Activated T-cell treated with anti-CD3 and anti-CD28 coated beads for 48 hours (primary cell): ENCODE results near the gene NEK7.
"Not testable (repeated sequence)": the region's sequence is repeated elsewhere in the genome, so short reads cannot be mapped to it uniquely, and the experiment has no call there.

Experiments
- DNase-seq: peaks from one replicate; pipeline ENCODE4 v3.0.0-alpha.2; 2020; ENCODE audit warnings: low read depth

NEK7 gene

DNA sequence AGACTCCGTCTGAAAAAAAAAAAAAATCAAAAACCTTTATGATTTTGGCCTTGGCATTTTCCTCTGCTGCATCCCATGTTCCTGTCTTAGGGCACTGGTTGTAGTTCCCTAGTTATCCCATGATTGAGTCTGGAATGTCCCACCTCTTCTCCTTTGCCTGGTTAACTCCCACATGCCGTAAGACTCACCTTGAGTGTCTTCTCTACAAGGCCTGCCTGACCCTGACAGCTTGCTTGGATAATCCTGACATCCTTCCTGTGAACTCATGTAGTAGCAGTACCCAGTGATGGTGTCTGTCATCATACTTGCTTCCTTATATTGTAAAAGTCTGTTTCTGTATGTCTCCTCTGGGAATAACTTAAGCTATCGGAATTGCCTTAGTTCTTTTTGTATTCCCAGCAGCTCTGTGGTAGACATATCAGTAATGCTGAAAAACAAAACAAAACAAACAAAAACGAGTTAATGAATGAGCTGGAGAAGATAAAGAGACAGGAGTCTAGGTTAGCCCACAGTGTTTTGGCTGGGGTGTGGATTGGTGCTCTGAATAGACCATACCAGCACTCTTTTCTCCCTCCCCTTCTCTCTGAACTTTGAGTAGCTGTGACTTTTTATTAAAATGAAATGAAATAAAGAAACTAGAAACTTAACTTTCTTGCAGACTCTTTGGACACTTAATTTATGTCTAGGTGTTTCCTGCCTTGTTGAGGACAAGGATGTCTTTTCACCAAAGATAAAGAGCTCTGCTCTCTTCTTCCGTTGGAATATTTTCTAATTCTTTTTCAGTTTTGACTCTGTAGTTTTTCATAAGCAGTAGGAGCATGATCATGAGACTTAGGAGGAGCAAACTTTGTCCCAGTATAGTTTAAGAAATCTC lies 15.1 kb downstream of the NEK7 start:
- DNase-seq = no peak

- no peak for DNase-seq
Measured at GRCh38 chr1:198173832-198174231, 17.0 kb downstream of the NEK7 start.

GRCh38 chr1:198174297-198174696 lies 17.5 kb downstream of the NEK7 start:
- DNase-seq = no peak

DNA sequence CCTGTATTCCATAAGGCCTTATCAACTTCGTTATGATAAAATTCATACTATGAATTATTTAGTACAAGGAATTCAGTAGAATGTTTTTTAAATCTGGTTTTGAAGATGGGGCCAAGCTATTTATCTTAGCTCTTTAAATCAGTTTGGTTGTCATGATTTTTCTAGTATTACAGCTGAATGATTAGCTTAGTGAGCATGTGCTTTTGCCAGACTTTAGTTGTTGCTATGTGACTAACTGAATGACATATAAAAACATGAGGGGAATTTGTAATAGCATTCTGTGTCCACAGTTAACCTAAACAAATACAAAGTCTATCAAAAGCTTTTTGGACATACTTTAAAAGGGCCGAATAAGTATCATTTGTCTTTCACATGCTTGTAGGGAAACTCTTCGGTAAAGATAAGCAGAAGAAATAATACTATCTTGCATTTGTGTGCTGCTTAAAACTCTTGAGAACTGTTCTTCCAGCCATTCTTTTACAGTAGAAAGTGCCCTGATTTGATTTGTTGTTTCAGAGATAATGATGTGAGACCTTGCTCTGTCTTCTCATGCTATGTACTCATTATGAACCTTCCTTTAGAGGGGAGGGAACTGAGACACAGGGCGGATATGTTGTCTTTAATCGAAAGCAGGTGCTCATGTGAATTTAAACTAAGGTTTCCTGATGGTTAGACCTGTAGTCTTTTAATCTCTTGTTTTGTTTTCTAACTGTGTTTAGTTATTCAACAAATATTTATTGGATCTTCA lies 18.8 kb downstream of the NEK7 start:
- DNase-seq = no peak

- DNase-seq = no peak
Measured at GRCh38 chr1:198176179-198176578, 19.4 kb downstream of the NEK7 start.

DNA sequence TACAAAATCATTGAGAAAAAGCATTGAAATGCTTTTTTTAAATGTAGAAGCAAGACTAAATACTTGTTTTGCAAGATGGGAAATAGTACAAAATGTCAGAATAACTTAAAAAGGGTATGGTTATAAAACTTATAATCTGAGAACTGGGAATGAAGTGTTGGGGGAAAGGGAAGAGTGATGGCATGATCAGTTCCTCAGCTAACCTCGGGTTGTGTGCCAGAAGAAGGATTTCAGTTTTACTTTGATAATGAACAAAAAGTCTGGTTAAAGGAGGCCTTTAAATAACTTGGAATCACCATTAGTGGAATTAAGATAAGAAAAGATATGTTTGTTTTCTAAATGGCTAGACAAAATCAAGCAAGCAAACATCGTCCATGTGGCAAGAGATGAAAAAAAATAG lies 20.7 kb downstream of the NEK7 start:
- no peak for DNase-seq

DNA sequence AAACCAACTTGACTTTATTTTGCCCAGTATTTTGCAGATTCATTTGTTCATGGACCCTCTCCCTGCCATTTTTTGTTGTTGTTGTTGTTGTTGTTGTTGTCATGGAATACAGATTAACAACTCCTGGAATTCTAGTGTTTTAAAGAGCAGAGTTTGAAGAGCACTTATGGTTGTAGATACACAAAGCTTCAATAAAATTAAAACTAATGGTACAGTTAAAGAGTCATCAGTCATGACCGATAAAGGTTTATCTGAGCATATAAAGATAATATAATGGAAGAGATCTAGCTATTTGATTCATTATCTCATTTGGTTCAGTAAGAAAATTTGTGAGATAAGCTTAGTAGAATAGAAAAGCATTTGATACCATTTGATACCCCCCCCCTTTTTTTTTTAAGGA lies 21.8 kb downstream of the NEK7 start:
- DNase-seq = no peak

- DNase-seq = no peak
Measured at GRCh38 chr1:198179556-198179981, 22.8 kb downstream of the NEK7 start.

GRCh38 chr1:198183605-198184004 lies 26.8 kb downstream of the NEK7 start:
- DNase-seq = no peak

DNA sequence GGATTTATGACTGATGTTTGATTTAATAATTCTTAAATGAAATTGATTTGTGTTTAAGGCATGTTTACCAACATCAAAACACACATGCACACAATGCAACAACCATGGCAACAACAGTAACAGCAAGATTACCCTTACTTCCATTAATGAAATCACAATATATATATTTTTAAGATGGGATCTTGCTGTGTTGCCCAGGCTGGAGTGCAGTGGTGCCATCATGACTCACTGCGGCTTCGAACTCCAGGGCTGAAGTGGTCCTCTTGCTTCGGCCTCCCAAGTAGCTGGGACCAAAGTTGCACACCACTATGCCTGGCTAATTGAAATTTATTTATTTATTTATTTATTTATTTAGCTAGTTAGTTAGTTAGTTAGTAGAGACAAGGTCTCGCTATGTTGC lies 27.7 kb downstream of the NEK7 start:
- no peak for DNase-seq

DNA sequence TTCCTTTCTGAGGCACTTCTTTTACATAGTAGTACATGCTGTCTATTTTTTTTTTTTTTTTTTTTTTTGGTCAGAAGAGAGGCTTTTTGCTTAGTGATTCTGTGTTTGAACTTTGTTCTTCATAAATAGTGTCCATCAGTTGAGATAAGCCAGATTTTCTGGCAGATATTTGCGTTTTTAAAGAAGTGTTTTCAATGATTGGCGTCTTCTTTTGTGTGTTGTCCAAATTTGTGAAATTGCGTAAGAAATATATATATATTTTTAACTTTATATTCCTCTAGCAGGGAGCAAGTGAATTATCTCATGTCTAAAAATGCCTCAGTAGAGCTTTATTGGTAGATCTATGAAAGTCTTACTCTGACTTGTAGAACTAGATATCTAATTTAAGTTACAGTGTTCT lies 28.3 kb downstream of the NEK7 start:
- DNase-seq = no peak

DNA sequence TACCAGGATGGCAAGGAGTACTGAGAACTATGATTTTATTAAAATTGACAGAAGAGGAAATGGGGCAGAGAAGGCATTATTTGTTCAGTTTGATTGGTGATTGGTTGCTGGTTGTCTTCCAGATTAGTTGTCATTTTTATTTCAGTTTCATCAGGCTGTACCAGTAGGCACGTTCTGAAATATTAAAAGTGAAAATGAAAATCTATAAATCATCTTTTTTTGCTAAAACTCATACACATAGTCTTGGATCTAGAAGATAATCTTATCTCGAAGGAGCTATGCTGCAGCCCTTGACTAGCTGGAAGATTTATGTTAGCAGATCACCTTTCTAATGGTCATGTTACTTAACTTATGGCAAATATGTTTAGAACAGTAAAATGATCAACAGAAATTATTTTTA lies 29.0 kb downstream of the NEK7 start:
- no peak for DNase-seq

DNA sequence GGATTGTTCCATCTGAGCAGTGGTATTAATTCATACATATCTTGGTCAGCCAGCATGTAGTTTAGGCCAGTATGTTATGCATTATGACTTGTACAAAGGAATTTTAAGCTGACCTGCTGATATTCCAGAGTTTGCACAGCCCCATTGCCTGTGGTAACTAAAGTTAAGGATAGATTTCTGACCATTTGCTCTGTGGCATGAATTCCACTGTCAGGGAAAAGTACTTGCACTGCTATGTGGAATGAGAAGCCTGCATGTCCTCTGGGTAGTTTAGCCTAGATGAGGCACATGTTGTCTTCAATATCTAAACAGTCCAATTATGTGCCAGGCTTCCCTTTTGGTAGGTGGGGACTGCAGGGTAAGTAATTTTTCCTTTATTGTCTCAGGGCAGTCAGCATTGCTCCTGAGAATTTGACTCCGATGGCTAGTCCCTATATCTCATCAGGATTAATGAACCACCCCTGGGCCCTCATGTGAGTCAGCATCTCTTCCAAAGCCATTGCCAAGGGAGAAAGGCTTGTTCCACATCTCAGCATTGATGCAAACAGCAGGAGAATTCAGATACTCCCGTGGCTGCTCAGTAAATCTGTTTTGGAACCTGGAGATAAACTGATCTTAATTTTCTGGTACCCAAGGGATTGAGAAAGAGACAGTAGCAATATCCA lies 30.2 kb downstream of the NEK7 start:
- no peak for DNase-seq

GRCh38 chr1:198187973-198188588 lies 31.3 kb downstream of the NEK7 start:
- no peak for DNase-seq

DNA sequence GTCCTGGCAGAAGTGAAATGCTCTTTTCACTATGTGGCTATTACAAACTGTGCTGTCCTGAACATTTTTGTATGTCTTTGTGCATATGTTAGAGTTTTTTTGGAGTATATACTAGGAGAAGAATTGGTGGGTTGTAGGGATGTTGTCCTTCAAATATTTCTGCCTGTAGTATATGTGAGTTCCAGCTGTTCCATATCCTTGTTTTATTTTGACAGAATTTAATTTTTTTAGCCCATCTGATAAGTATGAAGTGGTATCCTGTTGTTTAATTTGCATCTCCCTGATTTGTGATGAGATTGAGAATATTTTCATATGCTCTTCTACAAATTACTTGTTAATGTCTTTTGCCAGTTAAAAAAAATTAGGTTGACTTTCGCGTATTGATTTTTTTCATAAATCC lies 34.3 kb downstream of the NEK7 start:
- no peak for DNase-seq

GRCh38 chr1:198193871-198194270 lies 37.1 kb downstream of the NEK7 start:
- DNase-seq = not testable (repeated sequence)

DNA sequence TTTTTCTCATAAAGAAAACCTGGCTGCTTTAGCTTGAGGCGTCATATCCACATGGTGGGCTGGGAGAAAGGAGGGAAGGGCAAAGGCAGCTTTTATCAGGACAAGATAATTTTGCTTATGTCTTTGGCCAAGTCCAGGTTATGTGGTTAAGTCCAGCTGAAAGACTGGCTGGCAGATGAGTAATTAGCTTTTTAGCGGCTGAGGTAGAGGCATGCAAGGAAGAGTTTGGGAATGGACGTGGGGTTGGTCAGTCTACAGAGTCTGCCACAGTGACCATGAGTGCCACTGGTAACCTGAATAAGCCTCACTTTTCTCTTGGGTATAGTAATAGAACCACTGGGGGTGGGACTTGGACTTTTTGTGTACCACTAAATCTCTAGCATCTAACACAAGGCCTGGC lies 39.8 kb downstream of the NEK7 start:
- no peak for DNase-seq

DNA sequence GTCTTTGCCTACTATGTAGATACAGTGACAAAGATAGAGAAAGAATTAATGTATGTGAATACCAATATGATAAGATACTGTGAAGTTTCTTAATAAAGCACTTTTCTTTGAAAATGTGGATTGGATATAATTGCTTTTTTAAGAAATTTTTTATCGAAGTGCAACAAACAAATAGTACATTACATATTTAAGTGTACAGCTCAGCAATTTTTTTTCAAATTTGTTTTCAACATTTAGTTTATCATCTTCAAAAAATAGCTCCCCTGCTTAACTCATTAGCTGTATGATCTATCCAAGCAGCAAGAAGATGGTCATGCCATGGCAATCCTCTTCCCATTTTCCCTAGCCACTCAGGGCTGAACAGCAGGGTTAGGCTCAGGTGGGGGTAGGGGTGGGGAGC lies 40.5 kb downstream of the NEK7 start:
- DNase-seq = no peak

GRCh38 chr1:198199105-198199504 lies 42.3 kb downstream of the NEK7 start:
- no peak for DNase-seq

GRCh38 chr1:198201956-198202784 lies 45.4 kb downstream of the NEK7 start:
- DNase-seq = peak; percentile 38

GRCh38 chr1:198203434-198203833 lies 46.6 kb downstream of the NEK7 start:
- no peak for DNase-seq
